RWPE1 (cell line): ENCODE results near the gene TGM2.

Source experiments
- CTCF ChIA-PET: fragments of 350-600 bp; sonication (Branson Sonifier 250); formaldehyde crosslinking; extraction: SDS; loops from one replicate; lab custom pipeline; 2021; lab: Yijun Ruan, JAX
- POLR2A ChIA-PET: fragments of 400-600 bp; formaldehyde crosslinking; extraction: SDS; loops from one replicate; lab custom pipeline; 2020; ENCODE audit warnings: antibody characterized with exemption; ENCODE audit not compliant: low non-redundant PET; lab: Yijun Ruan, JAX
- DNase-seq: peaks from one replicate; pipeline ENCODE4 v3.0.0; 2012; ENCODE audit warnings: low spot score
- H3K27ac ChIP-seq: fragments of 450-650 bp; 2 replicates; pipeline ENCODE4 v1.5.1; 2017
- TF ChIP-seq, protein P1 (sequence below): fragments of 450-650 bp; conservative IDR thresholded peaks from 2 replicates; pipeline ENCODE4 v1.5.1; 2017; ENCODE audit warnings: low read depth, mild to moderate bottlenecking

TGM2 gene

DNA sequence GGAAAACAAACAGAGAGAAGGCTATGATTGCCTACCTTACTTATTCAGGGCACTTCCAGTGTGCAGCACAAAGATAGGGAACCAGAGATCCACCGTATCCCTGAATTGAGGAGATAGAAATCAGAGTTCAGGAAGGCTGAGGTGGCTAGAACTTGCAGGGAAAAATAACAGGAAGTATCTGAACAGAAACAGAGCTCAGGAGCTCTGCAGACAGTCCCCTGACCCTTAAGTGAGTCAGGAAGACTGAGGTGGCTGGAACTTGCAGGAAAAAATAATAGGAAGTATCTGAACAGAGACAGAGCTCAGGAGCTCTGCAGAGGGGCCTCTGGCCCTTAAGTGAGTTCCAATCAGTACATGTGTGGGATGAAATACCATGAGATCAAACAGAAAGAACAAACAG lies 66.1 kb downstream of the TGM2 start:
- ChIA-PET CTCF (interaction anchor here (0.8 kb wide), 1 partner anchor 127 kb away, joined by 3 read pairs; no protein-coding TSS in a partner anchor), POLR2A (no interaction called here)
- TF ChIP-seq, protein P1, sequence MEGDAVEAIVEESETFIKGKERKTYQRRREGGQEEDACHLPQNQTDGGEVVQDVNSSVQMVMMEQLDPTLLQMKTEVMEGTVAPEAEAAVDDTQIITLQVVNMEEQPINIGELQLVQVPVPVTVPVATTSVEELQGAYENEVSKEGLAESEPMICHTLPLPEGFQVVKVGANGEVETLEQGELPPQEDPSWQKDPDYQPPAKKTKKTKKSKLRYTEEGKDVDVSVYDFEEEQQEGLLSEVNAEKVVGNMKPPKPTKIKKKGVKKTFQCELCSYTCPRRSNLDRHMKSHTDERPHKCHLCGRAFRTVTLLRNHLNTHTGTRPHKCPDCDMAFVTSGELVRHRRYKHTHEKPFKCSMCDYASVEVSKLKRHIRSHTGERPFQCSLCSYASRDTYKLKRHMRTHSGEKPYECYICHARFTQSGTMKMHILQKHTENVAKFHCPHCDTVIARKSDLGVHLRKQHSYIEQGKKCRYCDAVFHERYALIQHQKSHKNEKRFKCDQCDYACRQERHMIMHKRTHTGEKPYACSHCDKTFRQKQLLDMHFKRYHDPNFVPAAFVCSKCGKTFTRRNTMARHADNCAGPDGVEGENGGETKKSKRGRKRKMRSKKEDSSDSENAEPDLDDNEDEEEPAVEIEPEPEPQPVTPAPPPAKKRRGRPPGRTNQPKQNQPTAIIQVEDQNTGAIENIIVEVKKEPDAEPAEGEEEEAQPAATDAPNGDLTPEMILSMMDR, result no peak
- H3K27ac ChIP-seq, result no peak overlapping the region
- no peak for DNase-seq

DNA sequence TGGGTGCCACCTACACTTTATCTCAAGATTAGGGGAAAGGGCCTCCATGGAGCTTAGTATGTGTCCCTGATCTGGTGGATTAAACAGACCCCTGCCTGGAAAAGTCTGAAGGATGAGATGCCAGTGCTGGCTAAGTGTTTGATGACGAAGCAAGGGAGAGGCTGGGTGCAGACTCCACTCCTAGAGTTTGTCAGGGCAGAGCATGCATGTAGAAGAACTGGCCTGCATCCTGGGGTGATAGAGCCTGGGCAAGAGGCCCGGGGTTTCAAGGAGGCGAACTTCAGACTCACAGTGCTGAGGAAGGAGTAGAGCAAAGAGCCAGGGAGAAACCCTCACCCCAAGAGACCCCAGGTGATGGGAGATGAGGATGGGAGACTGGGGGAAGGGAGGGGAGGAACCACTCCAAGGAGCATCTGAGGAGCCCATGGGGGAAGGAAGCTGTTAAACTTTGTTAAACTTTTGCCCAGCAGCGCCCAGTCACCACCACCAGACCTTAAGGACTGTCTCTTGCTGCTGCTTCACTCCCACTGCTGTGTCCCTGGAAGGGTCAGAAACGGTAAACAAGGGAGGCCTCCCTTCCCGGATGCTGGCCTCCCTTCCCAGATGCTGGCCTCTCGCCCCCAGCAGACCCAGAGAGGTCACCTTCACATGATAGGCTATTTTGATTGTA lies 69.9 kb downstream of the TGM2 start:
- peak overlapping the region; percentile 32 for H3K27ac ChIP-seq
- POLR2A ChIA-PET, result no interaction called here
- TF ChIP-seq, protein P1, result no peak
- no peak for DNase-seq
- CTCF ChIA-PET, result interaction anchor here (1.1 kb wide), 1 partner anchor 227 kb away, joined by 3 read pairs; no protein-coding TSS in a partner anchor

- CTCF ChIA-PET, result interaction anchor here (0.6 to 1.5 kb wide), 4 partner anchors 127 to 530 kb away, joined by 3 to 7 read pairs (median 4); no protein-coding TSS in a partner anchor
- no peak overlapping the region for H3K27ac ChIP-seq
These were observed 70.6 kb downstream of the TGM2 start for GRCh38 chr20:38094373-38094891.

GRCh38 chr20:38093641-38094077 lies 71.4 kb downstream of the TGM2 start:
- no peak for DNase-seq
- TF ChIP-seq, protein P1, result no peak
- no peak overlapping the region for H3K27ac ChIP-seq
- ChIA-PET POLR2A (no interaction called here), CTCF (interaction anchor here (0.9 to 1.5 kb wide), 3 partner anchors 10 to 228 kb away, joined by 3 to 7 read pairs (median 5); no protein-coding TSS in a partner anchor)

More at GRCh38 chr20:38094373-38094891, 70.6 kb downstream of the TGM2 start:
- POLR2A ChIA-PET, result no interaction called here
- peak; percentile 54 for DNase-seq
- TF ChIP-seq, protein P1, result no peak

DNA sequence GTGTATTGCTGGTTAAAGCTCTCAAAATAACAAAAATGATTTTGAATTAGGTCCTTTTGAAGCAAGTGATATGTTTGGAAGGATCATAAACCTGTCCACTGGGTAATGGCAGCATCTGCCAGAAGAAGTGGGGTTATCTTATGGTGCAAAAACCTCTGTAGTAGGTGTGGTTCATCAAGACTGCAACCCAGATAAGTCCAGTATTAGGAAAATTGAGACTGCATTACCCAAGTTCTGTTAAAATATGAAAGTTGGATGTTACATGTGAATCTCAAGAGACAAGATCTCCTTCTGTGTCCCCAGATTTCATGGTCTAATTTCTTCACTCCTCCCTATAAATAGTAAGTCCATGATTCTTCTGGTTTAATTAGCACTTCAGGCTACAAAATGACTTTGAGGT lies 72.2 kb downstream of the TGM2 start:
- H3K27ac ChIP-seq, result no peak overlapping the region
- POLR2A ChIA-PET, result no interaction called here
- CTCF ChIA-PET, result interaction anchor here (0.7 to 1.5 kb wide), 2 partner anchors 128 to 130 kb away, joined by 3 to 7 read pairs; no protein-coding TSS in a partner anchor
- TF ChIP-seq, protein P1, result no peak
- DNase-seq, result no peak

DNA sequence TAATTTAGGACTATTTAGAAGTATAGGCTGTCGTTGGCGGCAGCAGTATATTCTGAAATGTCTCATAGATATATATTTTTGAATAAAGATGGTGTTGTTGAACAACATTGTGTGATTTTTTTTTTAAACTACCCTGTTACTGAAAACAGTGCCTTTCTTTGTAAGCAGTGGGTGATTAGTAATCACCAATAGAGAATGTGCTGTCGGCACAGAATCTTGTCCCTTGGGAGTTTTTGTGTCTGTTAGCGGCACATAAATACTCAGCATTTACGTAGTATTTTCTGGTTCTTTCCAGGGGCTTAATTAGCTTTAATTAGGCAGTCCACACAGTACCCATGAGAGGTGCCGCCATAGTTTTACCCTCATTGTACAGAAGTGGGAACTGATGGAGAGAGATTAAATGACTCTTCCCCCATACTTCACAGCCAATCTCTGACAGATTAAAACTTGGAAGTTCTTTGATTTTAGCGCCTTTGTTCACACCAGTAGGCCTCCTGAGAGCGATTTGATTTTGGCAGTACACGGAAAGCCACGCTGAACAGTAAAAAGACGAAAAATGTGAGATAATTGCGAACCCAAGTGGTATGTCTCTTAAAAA lies 72.7 kb downstream of the TGM2 start:
- TF ChIP-seq, protein P1, result no peak
- no peak for DNase-seq
- POLR2A ChIA-PET, result no interaction called here
- CTCF ChIA-PET, result interaction anchor here (0.7 to 1.1 kb wide), 4 partner anchors 19 to 131 kb away, joined by 3 to 4 read pairs (median 3); no protein-coding TSS in a partner anchor
- H3K27ac ChIP-seq, result no peak overlapping the region
